KOPT-K1 (cell line): ENCODE results near the gene PRM2.
A peak's percentile ranks its signal among the peaks of the same experiment; 100 is the strongest.

Source experiments
- H3K27ac ChIP-seq: fragments of 200-600 bp; sonication (generic); 2 replicates; pipeline ENCODE4 v1.5.1; 2016; ENCODE audit warnings: antibody characterized with exemption, mild to moderate bottlenecking, low read depth, low read length; ENCODE audit not compliant: poor library complexity, severe bottlenecking
- H3K36me3 ChIP-seq: fragments of 200-600 bp; sonication (generic); 2 replicates; pipeline ENCODE4 v1.5.1; 2017; ENCODE audit warnings: antibody characterized with exemption, mild to moderate bottlenecking, low read length, moderate library complexity; ENCODE audit not compliant: insufficient read depth
- H3K9me3 ChIP-seq: fragments of 200-600 bp; sonication (generic); 2 replicates; pipeline ENCODE4 v1.5.1; 2017; ENCODE audit warnings: antibody characterized with exemption, low read length, mild to moderate bottlenecking; ENCODE audit not compliant: insufficient read depth, poor library complexity, severe bottlenecking

Gene PRM2

DNA sequence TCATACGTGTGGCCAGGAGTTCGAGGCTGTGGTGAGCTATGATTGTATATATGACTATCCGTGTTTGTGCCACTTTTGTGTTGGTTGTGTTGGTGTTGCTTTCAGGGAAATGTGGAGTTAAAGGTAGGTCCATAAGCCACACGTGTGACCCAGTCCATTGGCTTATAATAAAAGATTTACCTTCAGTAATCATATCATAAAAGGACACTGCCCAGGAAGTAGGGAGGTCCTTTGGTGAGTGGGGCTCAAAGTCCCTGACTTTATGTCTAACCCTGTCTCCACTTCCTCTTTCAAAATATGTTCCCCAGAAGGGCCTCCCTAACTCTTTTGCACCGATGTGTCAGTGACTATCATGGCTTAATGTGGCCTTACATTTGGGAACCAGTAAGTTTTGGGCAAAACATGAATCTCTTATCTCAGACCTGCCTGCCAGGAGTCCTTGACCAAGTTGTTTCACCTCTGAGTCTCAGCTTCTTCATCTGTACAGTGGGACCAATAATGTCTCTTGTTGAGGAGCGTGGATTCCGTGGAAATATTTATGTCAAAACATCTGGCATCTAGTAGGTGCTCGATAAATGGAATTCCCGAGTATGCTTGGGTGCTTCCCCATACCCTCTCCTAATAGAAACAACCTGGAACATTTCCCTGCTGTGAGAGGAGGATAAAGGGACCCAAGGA is 12.0 kb downstream of the PRM2 start:
- H3K9me3 ChIP-seq, result no peaks in the 10 kb centered on the region
- H3K36me3 ChIP-seq, result no peaks in the 10 kb centered on the region
- H3K27ac ChIP-seq, result peak overlapping the region; percentile 48

DNA sequence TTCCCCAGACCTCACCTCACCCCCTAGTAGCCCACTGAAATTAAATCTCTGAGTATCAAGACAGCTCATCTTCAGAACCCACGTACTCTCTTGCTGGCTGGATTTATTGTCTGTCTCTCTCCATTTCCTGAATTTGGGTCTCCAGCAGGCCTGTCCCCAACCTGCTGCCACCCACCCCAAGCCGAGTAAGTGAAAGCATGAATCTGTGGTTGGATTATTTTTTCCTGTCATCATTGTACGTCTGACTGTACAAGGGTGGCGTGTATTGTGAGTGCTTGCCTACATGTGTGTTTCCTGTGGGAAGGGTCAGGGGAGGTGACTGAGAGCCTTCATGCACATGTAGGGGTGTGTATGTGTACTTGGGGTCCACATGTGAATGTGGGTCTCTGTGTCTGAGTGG is 12.5 kb downstream of the PRM2 start:
- Histone ChIP-seq H3K9me3 (no peaks in the 10 kb centered on the region), H3K27ac (peak overlapping the region; percentile 48), H3K36me3 (no peaks in the 10 kb centered on the region)

DNA sequence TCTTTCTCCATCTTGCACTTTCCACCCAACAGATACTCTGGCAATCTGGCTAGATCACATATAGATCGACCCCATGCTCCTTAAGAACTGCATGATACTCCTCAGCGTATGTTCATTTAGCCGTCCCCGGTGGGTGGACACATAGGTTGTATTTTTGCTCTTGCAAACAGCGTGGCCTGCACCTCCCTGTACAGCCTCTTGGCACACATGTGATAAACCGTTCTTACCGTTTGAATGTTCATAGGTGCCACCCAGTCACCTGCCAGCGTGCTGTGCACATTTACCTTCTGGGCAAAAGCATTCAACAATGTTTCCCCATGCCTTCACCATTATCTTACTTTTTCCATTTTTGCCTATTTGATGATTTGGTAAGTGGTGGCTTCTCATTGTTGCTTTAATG is 13.4 kb downstream of the PRM2 start:
- Histone ChIP-seq H3K36me3 (no peaks in the 10 kb centered on the region), H3K27ac (no peak overlapping the region), H3K9me3 (no peaks in the 10 kb centered on the region)

- Histone ChIP-seq H3K9me3 (no peaks in the 10 kb centered on the region), H3K27ac (no peak overlapping the region), H3K36me3 (peaks cover under 1% of the 10 kb centered on the region; the same call in 1 of the 2 replicates)
These were observed 15.7 kb downstream of the PRM2 start for GRCh38 chr16:11260596-11260966.

DNA sequence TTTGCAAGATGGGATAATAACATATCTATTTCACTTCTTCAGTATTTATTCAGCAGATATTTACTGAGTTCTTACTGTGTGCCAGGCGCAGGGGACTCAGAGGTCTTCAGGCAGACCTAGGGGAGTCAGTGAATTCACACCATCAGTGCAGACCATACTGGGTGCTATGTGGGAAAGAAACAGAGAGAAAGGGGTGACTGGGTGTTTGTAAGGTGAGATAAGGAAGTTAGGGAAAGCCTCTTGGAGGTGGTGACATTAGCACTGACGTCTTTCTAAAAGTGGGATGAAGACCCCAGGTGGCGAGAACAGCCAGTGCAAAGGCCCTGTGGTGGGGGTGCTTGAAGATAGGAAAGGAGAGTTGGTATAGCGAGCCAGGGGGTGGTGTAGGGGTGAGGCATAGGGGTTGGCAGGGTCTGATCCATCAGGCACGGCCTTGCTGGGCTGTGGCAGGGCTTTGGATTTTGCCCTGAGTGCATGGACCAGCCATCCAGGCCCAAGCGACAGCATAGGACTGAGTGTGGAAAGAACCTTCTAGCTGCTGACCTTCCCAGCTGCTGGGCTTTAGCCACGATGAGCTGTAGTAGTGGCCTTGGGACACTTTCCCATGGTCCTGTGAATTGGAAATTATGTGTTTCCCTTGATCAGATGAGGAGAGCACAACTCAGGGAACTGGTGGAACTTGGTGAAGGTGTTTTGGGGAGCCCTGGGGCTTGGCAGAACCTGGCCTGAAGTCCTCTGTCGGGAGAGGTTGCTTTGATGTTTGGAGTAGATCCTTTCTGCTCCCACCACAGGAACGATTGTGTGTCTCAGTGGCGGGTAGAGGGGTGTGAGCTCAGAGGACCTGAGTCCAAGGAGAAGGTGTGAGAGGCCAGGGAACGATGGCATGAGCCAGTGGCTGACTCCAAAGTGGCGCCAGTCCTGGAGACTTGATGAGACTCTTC is 16.4 kb downstream of the PRM2 start:
- H3K9me3 ChIP-seq, result no peaks in the 10 kb centered on the region
- H3K27ac ChIP-seq, result no peak overlapping the region
- peaks cover 7% of the 10 kb centered on the region for H3K36me3 ChIP-seq

DNA sequence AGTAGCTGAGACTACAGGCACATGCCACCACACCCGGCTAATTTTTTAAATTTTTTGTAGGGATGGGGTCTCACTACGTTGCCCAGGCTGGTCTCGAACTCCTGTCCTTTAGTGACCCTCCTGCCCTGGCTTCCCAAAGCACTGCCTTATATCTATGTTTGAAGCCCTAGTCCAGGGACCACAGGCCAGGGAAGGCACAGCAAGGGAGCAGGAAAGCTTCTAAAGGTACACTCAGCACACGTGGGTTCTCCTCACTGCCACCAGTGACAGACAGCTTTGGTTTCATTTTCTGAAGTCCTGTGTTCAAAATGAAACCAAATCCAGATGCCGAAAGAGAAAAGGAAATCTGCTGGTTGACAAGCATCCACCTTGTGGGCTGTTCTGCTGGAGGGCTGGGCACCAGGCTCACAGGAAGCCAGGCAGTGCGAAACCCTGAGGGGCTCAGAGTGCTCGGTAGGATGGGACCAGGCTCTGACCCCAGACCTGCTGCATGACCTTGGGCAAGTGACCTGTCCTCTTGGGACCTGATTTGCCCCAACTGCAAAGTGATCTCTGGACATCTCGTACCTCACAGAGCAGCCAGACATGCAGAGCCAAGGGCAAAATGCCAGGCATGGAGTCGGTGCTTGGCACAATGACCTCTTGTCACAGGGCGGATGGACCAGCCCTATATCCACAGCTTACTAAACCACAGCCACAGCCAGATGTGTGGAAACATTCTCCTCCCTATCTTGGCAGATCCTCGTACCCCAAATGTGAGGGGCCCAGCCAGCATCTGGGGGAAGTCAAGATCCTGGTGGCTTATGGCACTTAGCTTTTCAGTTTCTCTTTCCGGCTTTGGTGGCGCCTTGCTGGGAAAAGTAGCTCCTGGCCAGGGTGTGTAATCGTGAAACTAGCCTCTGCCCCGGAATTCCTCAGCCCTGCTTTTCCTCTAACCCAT is 17.5 kb downstream of the PRM2 start:
- peak overlapping the region; percentile 45 for H3K27ac ChIP-seq
- H3K36me3 ChIP-seq, result peaks cover 18% of the 10 kb centered on the region

GRCh38 chr16:11257131-11257938 is 18.9 kb downstream of the PRM2 start:
- peaks cover 33% of the 10 kb centered on the region for H3K36me3 ChIP-seq
- peak overlapping the region; percentile 92 for H3K27ac ChIP-seq
- no peaks in the 10 kb centered on the region for H3K9me3 ChIP-seq

More for the DNA sequence above, 17.5 kb downstream of the PRM2 start:
- H3K9me3 ChIP-seq, result no peaks in the 10 kb centered on the region

- Histone ChIP-seq H3K9me3 (no peaks in the 10 kb centered on the region), H3K36me3 (peaks cover 39% of the 10 kb centered on the region), H3K27ac (peak overlapping the region; percentile 92)
These were observed 19.6 kb downstream of the PRM2 start for GRCh38 chr16:11256661-11257130.

GRCh38 chr16:11255737-11256660 is 20.3 kb downstream of the PRM2 start, which contains the start of gene SOCS1:
TSS of gene SOCS1 (minus strand) at chr16:11256204. CDS start at chr16:11255478, 726 bp downstream.
- H3K36me3 ChIP-seq, result peaks cover 46% of the 10 kb centered on the region
- H3K27ac ChIP-seq, result peak within 1 kb of the TSS; percentile 92
- no peaks in the 10 kb centered on the region for H3K9me3 ChIP-seq

DNA sequence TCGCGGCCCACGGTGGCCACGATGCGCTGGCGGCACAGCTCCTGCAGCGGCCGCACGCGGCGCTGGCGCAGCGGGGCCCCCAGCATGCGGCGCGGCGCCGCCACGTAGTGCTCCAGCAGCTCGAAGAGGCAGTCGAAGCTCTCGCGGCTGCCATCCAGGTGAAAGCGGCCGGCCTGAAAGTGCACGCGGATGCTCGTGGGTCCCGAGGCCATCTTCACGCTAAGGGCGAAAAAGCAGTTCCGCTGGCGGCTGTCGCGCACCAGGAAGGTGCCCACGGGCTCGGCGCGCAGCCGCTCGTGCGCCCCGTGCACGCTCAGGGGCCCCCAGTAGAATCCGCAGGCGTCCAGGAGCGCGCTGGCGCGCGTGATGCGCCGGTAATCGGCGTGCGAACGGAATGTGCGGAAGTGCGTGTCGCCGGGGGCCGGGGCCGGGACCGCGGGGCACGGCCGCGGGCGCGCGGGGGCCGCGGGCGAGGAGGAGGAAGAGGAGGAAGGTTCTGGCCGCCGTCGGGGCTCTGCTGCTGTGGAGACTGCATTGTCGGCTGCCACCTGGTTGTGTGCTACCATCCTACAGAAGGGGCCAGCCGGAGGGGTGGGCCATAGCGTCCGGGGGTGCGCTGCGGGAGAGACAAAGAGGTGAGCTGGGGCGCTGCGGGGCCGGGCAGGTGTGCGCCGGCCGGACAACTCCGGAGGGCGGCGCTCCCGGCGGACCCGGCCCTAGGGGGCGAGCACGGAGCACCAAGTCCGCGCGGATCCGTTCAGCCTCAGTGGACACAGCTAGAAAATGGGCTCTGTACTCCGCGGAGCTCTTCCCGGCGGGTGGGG is 21.2 kb downstream of the PRM2 start:
- Histone ChIP-seq H3K9me3 (no peaks in the 10 kb centered on the region), H3K27ac (peak overlapping the region; percentile 92), H3K36me3 (peaks cover 54% of the 10 kb centered on the region)

DNA sequence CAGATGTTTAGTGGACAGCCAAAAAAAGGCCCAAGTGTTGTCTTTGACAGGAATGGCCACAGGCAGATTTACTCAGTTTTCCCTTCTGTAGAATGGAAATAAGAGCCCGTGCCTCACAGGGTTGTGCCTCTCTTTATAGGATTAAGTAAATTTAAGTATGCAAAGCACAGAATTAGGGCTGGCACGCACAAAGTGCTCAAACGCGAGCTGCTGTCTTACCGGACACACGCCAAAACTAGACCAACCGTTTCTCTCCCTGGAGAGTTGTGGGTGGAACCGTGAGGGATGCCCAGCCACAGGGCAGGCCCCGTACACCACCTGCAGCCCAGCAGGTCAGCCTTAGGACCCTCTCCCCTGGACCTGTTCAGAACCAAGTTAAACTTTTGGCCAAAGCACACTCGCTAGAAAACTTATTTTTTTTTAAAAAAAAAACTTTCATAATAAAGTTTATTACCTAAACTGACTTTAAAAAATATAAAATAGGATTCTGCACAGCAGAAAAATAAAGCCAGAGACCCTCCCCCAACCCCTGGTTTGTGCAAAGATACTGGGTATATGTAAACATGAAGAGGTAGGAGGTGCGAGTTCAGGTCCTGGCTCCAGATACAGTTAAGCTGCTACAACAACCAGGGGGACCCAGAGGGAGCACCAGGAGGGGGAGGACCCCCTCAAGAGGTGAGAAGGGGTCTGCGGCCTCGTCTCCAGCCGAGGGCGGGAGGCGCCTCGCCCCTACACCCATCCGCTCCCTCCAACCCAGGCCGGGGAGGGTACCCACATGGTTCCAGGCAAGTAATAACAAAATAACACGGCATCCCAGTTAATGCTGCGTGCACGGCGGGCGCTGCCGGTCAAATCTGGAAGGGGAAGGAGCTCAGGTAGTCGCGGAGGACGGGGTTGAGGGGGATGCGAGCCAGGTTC is 22.0 kb downstream of the PRM2 start:
- Histone ChIP-seq H3K27ac (peak overlapping the region; percentile 92), H3K9me3 (no peaks in the 10 kb centered on the region), H3K36me3 (peaks cover 62% of the 10 kb centered on the region)
